Stimulated activated CD4-positive, alpha-beta T cell treated with anti-CD3 and anti-CD28 coated beads, Interleukin-2, amount 100 ng/mL, for 48 hours (primary cell): ENCODE data around the gene XXYLT1.
"Not testable (repeated sequence)": the region's sequence is repeated elsewhere in the genome, so short reads cannot be mapped to it uniquely, and the experiment has no call there.

Experiments
- DNase-seq, 2 donors: peaks; one replicate each; pipeline ENCODE4 v3.0.0-alpha.2; 2020

The XXYLT1 gene

DNA sequence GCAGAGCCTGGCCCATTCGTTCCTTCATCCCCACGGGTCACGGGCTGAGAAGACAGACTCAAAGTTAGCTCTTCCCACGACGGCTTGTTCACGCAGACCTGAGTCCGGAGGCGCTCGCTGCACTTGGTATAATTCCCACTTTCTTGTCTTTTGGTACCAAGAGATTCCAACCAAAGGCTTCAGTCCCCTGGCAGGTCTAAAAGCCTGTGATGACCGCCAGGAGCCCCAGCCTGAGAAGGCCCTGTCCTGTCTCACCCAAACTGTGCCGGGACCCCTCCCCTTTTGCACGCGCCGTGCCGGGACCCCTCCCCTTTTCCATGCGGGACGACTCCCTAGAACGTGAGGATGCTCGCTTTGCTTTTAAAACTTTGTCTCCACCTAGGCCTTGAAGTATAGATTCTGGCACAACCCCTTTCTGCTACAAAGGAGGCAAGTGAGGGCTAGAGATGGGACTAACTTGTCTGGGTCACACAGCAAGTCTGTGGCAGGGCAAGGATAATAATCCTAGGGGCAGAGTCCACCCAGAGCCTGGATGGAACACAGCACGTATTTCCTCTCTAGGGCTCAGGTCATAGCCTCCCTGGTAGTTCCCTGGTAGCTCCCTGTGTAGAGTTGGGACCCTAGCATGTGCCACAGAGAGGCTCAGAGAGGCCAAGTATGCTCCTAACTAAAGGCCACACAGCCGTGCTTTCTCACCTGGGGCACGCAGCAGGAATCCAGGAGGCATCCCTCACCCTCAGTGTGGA lies 211.3 kb downstream of the XXYLT1 start:
- DNase-seq = no peak

DNA sequence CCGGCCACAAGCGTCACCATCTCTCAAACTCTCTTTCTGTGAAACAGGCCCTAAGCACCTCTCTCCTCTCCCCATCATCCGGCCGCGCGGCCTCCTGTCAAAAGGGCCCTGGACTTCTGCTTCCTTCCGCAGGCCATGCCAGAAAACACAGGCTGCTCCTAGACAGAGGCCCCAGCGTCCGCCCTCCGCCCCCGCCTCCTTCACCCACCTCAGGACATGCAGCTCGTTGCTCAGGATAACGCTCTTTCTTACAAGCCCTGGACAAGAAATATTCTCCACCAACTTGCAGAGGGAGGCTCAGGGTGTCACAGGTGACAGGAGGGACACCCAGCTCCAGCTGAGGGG lies 212.0 kb downstream of the XXYLT1 start:
- no peak for DNase-seq

DNA sequence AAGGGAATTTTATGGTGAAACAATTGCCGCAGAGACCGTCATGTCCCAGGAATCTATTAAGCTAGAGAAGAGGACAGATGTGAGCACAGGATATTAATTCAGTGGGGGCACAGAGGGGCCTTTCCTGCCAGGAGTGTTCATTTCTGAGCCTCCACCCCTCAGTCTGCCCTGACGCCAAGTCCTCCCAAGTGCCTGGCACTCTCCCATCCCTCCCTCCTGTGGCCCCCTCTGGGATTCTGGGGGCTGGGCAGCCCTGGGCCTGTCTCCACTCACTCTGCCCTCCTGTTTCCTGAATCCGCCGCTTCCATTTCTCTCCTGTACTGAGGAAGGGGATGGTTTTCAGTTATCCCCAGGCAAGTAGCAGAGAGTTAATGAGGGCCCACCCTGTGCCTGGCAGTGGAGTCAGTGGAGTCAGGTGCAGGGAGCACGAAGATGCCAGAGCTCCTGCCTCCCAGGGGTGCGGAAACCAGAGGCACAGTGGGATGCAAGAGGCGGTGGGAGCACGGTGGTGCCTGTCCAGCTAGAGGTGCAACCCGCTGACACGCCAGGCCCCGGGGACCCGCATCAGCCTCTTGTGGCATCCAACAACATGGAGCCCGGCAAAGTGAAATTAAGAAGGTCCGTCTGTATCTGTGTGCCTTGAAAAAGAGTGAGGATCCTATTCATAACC lies 212.5 kb downstream of the XXYLT1 start:
- no peak for DNase-seq

DNA sequence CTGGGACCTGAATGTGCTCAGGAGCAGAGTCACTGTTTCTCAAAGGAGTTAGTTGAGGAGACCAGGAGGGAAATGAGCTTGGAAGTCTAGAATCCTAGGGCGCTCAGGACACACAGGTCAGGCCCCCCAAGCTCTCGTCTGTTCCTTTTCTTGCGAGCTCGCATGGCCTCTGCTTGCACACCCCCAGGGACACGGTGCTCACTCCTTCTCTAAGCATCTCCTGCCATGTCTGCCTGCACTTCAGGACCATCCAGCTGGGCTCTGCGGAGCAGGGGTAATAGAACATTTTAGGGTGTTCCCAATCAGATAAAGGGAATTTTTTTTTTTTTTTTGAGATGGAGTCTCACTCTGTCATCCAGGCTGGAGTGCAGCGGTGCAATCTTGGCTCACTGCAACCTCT lies 213.2 kb downstream of the XXYLT1 start:
- no peak for DNase-seq

DNA sequence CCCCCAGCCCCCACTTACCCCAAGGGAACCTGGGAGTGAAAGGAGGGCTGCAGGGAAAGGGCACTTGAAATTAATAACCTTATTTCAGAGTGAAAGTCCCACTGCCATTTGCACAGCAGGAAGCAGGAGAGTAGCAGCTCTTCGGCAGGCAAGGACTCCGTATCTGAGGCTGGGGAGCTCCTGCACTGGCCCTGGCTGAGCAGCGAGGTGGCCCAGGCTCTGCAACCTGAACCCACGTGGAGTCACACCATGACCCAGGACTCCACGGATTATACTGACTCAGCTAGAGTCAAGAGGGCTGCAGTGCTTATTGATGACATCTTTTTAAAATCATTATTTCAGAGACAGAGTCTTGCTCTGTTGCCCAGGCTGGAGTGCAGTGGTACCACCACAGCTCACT lies 214.5 kb downstream of the XXYLT1 start:
- no peak for DNase-seq

DNA sequence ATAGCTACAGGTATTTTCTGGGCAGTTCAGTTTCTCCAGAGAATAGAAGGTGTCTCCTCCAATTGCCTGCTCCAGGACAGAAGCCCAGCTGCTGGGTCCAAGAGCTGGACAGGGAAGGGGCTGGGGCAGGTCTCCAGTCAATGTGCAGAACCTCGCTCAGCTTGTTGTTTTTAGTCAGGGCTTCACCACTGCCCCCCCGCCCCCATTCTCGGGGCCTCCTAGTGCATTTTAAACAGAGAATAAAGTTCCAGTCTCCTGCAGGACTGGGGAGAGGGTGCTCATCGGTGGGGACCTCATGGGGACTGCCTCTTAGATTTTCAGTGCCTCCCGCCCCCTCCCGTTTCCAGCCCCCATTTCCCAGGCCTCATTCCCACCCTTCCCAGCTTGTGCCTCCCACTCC lies 216.6 kb downstream of the XXYLT1 start:
- DNase-seq = no peak

DNA sequence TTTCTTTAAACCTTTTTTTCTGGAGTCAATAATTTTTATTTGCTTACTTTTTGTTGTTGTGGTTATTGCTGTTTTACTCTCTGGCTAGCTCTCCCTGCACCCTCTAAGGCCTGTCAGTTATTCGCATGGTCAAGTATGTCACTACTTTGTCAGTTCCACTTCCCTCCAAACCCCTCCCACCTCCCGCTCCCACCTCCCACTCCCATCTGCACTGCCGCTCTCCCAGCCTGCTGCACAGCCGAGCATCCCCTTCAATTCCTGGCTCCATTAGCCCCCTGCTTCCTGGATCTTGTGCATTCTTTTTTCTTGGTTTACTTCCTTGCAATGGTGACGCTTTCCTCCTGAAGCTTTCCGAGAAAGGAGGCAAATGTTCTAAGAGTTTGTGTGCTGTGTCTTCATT lies 218.0 kb downstream of the XXYLT1 start:
- no peak for DNase-seq

DNA sequence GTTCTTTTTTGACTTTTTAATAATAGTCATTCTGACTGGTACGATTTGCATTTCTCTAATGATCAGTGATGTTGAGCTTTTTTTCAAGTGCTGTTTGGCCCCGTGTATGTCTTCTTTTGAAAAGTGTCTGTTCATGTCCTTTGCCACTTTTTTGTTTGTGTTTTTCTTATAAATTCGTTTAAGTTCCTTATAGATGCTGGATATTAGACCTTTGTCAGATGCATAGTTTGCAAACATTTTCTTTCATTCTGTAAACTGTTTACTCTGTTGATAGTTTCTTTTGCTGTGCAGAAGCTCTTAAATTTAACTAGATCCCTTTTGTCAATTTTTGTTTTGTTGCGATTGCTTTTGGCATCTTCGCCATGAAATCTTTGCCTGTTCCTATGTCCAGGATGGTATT lies 220.7 kb downstream of the XXYLT1 start:
- not testable (repeated sequence) for DNase-seq

DNA sequence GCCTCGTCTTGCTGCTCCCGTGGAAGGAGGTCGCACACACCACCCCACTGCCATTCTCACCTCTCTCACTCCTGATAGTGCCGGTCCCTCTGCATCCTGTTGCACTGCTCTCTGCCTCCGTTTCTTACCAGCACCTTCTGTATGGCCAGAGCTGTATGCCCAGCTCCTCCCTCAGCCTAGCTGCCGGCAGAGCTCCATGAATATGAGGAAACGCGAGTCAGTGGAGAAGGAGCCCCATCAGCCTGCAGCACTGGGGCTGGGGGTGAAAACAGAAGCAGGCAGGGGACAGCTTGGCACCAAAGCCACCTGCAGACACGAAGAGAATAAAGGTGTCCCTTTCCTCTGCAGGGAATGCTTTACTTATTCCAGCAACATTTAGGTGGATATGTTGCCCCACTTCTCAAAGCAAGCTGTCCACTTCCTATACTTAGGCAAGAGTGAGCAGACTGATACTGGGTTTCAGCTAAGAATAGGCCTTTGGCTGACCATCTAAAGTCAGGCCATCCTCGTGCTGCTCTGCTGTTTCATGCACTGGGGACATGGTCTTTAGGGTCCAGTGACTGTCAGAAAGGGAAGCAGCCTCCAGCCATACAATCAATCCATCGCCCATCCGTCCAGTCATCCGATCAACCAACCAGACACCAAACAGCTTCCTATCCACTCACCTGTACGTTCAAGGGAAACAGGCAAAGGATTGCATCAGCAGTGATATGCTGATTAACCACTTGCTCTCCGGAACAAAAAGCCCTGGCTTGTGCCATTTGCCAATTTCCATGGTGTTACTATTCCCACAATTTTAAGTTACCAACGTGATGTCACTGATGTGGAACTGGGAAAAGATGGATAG lies 222.7 kb downstream of the XXYLT1 start:
- DNase-seq = no peak

DNA sequence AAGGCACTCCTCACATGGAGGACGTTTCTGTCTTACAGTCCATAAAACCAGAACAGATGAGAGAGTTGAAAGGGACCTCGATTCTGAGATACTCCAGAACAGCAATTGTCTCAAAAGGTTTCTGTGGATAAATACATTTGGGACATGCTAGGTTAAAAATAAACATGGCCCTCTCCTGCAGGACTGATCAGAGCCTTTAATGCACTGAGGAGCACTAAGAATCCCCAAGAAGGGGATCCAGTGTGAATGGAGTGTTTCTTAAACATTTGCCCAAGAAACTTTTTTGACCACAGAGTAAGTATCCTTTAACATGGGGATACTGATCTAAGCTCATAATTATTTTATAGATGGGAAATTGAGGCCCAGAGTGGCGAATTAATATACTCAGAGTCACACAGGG lies 223.4 kb downstream of the XXYLT1 start:
- DNase-seq = no peak

DNA sequence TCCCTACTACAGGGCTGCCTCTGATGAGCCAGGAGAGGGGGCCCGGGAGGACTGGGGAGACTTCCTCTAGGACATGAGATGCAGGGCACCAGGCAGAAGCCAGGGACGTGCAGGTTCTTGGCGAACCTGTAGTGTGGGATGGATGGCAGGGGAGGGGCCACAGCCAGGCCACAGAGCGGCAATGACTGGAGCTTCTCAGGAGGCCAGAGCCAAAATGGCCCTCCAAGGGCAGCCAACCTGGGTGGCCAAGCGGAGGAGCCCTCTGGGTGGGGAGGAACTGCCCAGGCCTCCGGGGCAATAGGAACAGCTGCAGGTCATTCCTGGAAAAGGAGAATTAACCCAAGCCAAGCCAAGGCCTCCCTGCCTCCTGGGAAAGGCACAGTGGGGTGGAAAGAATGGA lies 224.5 kb downstream of the XXYLT1 start:
- no peak for DNase-seq

DNA sequence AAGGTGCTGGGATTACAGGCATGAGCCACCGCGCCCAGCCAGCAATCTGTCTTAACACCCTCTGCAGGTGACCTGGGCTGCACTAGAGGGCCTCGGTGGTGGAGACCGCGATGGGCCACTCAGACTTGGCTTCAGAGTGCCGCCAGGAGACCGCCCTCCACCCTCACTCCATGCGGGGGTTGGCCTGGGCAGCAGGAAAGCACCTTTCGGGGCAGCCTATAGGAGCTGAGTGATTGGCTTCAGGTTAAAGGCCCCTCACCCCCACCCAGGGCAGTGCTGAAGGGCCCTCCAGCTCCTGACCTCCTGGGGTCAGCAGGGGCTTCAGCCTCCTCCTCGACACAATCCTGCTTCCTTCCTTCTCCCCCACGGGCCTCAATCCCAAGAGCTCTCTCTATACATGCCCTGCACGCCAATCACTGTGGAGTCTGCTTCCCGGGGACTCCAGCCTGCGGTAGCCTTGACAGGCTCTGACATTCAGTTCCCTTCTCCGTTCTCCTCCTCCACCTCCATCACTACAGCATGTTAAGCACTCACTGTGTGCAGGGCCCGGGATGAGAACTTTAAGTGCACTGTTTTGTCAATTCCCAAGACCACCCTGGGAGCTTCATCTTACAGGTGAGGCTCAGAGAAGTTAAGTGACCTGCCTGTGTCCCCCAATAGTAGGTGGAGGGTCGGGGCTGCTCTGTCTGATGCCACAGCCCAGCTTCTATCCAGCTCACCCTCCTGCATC lies 225.3 kb downstream of the XXYLT1 start:
- DNase-seq = no peak

DNA sequence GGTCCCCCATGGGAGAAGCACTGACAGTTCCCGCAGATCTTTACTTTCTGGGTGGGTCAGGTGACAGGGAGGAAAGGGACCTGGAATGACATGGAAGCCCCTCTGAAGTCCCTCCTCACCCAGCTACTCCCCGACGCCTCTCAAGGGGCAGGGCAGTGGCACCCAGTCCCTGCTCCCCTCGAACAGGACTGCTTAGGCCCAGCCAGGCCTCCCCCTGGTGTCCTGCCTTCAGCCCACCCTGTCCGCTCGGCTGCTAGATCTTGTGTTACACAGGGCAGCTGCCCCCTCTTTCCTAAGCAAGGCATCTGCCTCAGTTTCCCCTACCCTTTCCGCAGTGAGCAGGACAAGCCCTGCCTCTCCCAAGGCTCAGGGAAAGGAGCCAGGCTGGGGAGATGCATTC lies 226.5 kb downstream of the XXYLT1 start:
- DNase-seq = no peak

DNA sequence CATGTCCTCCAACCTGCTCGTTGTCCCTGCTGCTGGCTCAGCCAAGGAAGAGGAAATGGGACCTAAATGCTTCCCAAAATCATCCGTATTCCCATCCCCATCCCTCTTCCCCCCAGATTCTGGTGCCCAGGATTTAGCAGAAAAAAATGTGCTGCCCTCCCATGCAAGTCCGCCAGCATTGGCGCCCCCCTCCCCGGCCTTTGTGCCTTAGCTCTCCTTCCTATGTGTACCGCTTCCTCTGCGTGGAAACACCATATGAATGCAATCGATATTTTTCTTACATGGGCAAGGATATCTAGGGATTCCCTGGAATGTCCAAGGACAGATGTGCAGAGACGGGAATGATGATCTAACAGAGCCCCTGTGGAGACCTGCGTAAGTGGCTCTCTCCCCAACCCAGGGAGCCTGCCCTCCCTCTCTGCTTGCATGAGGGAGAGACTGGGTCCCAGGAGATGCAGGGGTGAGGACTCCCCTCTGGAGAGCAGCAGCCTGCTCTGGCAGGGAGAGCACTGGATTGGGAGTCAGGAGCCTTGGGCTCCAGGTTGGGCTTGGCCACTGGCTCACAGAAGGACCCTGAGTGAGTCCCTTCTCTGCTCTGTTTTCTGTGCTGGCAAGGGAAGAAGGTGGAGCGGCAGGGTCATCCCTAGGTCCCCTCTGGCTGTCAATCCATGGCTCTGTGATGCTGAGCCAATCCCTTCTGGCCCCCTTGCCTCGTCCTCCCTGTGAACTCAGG lies 227.2 kb downstream of the XXYLT1 start:
- DNase-seq = no peak

DNA sequence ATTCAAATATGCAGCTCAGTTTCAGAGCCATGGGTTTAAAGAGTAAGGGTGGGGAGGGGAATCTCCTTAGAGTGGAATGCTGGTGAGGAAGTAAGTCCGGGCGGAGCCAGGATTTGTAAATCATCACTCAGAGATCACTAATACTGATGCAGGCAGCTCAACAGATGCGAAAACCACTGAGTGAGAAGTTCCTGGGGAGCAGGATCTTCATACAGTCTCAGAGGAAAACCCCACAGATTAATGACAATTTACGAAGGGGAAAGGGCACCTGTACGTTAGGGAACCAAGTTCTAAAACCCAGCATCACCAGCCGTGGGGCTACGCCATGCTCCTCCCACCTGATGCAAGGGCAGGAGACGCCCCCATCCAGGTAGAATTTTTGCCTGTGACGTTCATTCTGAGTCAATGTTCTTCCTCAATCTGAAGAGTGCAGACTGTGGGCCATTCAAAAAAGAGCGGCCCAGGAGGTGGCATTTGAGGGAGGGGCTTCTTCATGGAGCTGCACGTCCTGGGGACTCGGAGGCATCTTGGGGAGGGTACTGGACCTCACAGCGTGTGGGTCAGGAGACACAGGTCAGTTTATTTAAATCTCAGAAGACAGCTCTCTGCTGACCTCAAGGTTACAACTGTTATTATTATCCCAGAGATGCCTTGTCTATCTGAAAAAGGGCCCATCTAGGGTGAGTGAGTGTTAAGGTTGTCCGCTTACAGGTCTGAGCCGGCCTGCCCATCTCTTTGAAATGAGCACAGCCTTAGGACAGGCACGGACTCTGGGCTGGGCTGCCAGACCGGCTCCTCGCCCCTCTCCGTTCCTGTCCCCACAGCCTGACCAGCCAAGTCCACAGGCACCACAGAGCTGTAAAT lies 228.0 kb downstream of the XXYLT1 start:
- DNase-seq = no peak

DNA sequence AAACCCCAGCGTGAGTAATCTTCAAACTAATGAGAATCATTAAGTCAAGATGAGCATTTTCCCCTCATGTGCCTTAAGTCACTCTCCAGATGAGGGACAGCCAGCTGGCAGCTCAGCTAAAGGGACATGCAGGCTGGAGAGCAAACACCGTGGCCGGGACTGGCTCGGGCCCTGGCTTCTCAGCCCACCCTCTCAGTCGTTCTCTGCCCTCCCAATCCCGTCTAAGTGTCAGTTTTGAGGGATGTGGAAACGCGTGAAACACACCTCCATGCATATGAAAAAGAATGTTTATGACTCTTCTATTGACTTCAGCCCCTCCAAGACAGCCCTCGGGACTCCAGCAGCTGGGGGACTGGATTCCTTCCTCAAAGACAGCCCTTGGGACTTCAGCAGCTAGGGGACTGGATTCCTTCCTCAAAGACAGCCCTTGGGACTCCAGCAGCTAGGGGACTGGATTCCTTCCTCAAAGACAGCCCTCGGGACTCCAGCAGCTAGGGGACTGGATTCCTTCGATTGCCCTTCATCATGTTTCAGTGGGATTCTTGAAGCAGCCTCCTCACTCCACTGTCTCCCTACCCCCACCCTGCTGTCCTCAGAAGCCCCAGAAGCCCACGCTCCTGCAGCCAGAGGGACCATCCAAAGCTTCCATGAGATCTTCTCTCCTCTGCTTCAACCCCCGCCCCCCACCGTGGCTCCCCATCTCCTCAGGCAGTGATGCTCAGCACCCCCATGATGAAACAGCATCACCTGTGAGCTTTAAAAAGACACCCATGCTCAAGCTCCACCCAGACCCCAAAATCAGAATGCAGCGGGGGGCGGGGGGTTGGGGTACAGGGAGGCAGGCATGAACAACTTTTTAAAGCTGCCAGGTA lies 228.9 kb downstream of the XXYLT1 start:
- no peak for DNase-seq

DNA sequence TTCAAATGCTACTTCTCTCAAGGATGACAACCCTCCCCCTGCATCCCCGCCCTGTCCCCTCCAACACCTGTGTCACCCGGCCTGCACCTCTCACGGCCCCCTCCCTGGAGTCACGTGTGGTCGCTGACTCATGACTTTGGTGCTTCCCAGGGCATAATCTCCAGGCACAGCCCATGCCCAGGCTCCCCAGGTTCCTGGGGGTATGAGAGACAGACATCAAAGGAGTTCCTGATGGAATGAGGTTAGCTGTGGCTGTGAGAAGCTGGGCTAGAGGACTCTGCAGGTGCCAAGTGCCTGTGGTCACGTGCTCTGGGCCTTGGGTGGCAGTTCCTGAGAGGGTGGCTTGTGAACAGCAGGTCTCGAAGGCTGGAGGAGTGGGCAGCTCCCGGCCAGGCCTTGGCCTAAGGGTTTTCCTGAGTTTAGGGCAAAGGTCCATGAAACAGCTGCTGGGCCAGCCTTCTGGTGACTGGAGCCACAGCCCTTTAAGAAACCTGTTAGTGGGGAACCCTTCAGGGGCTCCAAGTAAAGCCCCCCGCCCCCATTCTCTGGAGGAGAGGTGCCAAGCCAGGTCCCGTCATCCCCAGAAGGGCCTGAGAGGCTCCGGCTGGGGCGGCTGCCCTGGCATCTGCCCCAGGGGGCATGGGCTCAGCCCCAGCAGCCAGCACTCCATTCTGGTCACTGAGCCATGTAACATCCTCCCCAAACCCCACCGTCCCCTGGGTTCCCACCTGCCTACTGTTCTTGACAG lies 230.0 kb downstream of the XXYLT1 start:
- no peak for DNase-seq

DNA sequence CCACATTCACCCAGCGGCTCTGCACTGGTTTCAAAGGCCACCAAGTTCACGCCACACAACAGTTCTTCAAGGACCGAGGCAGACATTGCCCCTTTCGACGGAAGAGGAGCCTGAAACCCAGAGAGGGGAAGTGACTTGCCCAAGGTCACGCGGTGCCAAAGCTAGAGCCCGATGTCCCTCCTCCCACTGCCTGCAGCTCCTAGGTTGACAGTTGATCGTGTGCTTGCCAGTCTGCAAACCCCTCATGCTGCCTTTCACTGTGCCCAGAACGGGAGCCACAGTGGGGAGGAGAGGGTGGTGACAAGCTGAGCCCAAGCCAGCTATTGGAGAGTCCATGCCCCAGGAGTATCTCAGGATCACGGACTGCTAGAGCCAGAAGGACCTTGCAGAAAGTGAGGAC lies 230.9 kb downstream of the XXYLT1 start:
- DNase-seq = no peak

DNA sequence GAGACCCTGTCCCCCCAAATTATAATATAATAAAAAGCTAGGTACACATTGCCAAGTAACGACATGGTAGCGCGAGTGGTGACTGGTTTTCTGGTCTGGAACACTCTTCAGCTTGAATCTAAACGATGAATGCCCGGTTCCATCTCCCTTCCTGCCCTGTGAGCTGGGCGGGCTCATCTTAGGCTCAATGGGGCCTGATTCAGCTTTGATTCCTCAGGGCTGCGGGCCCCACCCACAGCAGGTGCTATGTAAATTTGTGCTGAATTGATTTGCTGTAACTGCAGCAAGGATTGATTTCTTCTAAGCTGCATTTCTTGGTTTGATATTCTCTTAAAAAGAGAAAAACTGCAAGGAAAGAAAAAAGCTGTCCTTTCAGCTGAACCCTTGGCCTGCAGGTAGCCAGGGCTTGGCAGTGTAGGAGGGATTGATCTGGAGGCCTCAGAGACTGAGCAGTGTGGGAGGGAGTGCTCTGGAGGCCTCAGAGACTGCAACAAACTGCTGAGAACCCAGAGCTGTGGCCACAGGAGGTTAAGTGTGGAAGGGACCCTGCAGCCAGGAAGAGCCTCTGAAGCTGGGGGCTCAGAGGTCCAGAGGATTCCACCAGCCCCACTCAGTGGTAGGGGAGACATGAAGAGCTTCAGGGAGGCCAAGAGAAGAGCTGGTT lies 231.6 kb downstream of the XXYLT1 start:
- DNase-seq = no peak
